PC-3 (cell line): Measurements from ENCODE around the gene DLG2. TPM values are rescaled to one million over a fixed set of nuclear protein-coding genes. Genes with fewer than 3 reads are reported as not detected.

Experiments used
- ATAC-seq: fragments of 200-7000 bp; cut with Tn5 transposase; 2 replicates; pipeline ENCODE4 v1.9.1; 2020; ENCODE audit warnings: mild to moderate bottlenecking, moderate library complexity
- BruUV-seq: library from RNA; stranded (reverse); fragments of 400-500 nt; replicated peaks from 2 replicates; lab custom pipeline; 2021; lab: Mats Ljungman, UMichigan
- CTCF ChIA-PET: fragments of 300-600 bp; sonication (Branson Sonifier 250); formaldehyde crosslinking; loops from one replicate; lab custom pipeline; 2022; ENCODE audit warnings: antibody characterized with exemption; lab: Charles Lee
- POLR2A ChIA-PET: fragments of 300-600 bp; sonication (Branson Sonifier 250); formaldehyde crosslinking; loops from one replicate; lab custom pipeline; 2022; ENCODE audit warnings: antibody characterized with exemption; ENCODE audit not compliant: unreplicated experiment; lab: Charles Lee
- DNase-seq: peaks from one replicate; pipeline ENCODE4 v3.0.0-alpha.2; 2015
- H2AFZ ChIP-seq: fragments of 300-600 bp; sonication (generic); 2 replicates; pipeline ENCODE4 v1.6.0; 2016; ENCODE audit warnings: antibody characterized with exemption, low read length
- H3F3A ChIP-seq: fragments of 300-600 bp; sonication (generic); one replicate; pipeline ENCODE4 v1.6.0; 2017; ENCODE audit warnings: antibody characterized with exemption, low read length, control low read depth, mild to moderate bottlenecking; ENCODE audit not compliant: unreplicated experiment
- H3K27ac ChIP-seq: fragments of 300-600 bp; sonication (generic); 2 replicates; pipeline ENCODE4 v1.5.1; 2016; ENCODE audit warnings: mild to moderate bottlenecking, low read length
- H3K27me3 ChIP-seq: fragments of 300-600 bp; sonication (generic); 2 replicates; pipeline ENCODE4 v1.6.1; 2016; ENCODE audit warnings: low read length, mixed read lengths
- H3K36me3 ChIP-seq: fragments of 300-600 bp; sonication (generic); 2 replicates; pipeline ENCODE4 v1.6.1; 2016; ENCODE audit warnings: low read depth, mixed run types, low read length, mixed read lengths
- H3K4me1 ChIP-seq: fragments of 300-600 bp; sonication (generic); 2 replicates; pipeline ENCODE4 v1.5.1; 2016; ENCODE audit warnings: low read length; ENCODE audit not compliant: insufficient read depth
- H3K4me2 ChIP-seq: fragments of 300-600 bp; sonication (generic); 2 replicates; pipeline ENCODE4 v1.6.0; 2016; ENCODE audit warnings: low read length
- H3K4me3 ChIP-seq: fragments of 300-600 bp; sonication (generic); 2 replicates; pipeline ENCODE4 v1.5.1; 2016; ENCODE audit warnings: mild to moderate bottlenecking, low read length, mixed read lengths
- H3K79me2 ChIP-seq: fragments of 300-600 bp; sonication (generic); 2 replicates; pipeline ENCODE4 v1.6.1; 2017; ENCODE audit warnings: low read length, mixed read lengths
- H3K9ac ChIP-seq: fragments of 300-600 bp; sonication (generic); 2 replicates; pipeline ENCODE4 v1.6.0; 2016; ENCODE audit warnings: mild to moderate bottlenecking, low read length
- H3K9me2 ChIP-seq: fragments of 300-600 bp; sonication (generic); replicated peaks from 2 replicates; pipeline ENCODE4 v1.6.1; 2016; ENCODE audit warnings: mixed run types, low read length, mixed read lengths
- H3K9me3 ChIP-seq: fragments of 300-600 bp; sonication (generic); 2 replicates; pipeline ENCODE4 v1.6.1; 2016; ENCODE audit warnings: low read length, mixed read lengths
- H4K20me1 ChIP-seq: fragments of 300-600 bp; sonication (generic); 2 replicates; pipeline ENCODE4 v1.6.1; 2016; ENCODE audit warnings: low read length, mixed read lengths
- EZH2 ChIP-seq: fragments of 300-600 bp; sonication (generic); IDR thresholded peaks from one replicate; pipeline ENCODE4 v1.6.1; 2017; ENCODE audit warnings: antibody characterized with exemption, mild to moderate bottlenecking, low read length; ENCODE audit not compliant: unreplicated experiment
- EZH2phosphoT487 ChIP-seq: fragments of 300-600 bp; sonication (generic); IDR thresholded peaks from 2 replicates; pipeline ENCODE4 v1.6.1; 2018; ENCODE audit warnings: mild to moderate bottlenecking, antibody characterized with exemption, low read length, borderline replicate concordance
- intact Hi-C: fragments of 100-400 bp; cut with micrococcal nuclease; formaldehyde crosslinking; loops from 2 replicates; pipeline ENCODE4 v1.9.0; 2023
- total RNA-seq: library from RNA; depleted of rRNA; stranded (reverse); fragments of >200 nt; gene quantifications from 2 replicates; pipeline ENCODE4 v1.2.3, GENCODE V29; 2014
- TF ChIP-seq, protein P1 (sequence below): fragments of 300-600 bp; sonication (generic); conservative IDR thresholded peaks from 2 replicates; pipeline ENCODE4 v1.5.1; 2017; ENCODE audit warnings: antibody characterized with exemption, low read depth, mild to moderate bottlenecking, low read length

DLG2 gene
- total RNA-seq, 1 experiment from 2014 or later: 0.58 TPM

DNA sequence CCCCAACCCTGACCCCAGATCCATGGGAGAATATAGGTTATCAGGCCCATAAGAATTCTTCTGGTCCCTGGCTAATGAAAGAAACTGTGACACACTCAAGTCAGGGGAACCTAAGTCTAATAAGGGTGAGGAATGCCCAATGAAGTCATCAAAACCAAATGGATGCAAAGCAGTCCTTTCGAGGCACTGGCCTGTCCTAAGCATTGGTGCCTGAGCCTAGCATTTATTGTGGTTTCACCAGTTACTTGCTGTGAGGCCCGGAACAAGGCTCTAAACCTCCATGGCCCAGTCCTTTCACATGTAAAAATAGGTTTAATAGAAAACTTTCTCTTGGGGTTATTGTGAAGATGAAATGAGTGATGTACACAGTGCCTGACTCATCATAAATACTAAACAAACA lies 712.6 kb downstream of the DLG2 start:
- DNase-seq (no peak), ATAC-seq (no peak)
- Histone ChIP-seq H3K36me3 (no peaks in the 10 kb centered on the region), H3F3A (no peaks in the 10 kb centered on the region), H3K4me1 (no peaks in the 10 kb centered on the region), H3K9ac (no peak overlapping the region), H3K79me2 (no peaks in the 10 kb centered on the region), H3K9me2 (no peaks in the 10 kb centered on the region), H3K4me2 (no peak overlapping the region), H3K27ac (no peak overlapping the region), H4K20me1 (no peaks in the 10 kb centered on the region), H3K27me3 (no peaks in the 10 kb centered on the region), H3K9me3 (no peaks in the 10 kb centered on the region), H3K4me3 (no peak overlapping the region), H2AFZ (no peak overlapping the region)
- POLR2A ChIA-PET: no interaction called here
- intact Hi-C loops: no loop called here
- TF ChIP-seq, protein P1, sequence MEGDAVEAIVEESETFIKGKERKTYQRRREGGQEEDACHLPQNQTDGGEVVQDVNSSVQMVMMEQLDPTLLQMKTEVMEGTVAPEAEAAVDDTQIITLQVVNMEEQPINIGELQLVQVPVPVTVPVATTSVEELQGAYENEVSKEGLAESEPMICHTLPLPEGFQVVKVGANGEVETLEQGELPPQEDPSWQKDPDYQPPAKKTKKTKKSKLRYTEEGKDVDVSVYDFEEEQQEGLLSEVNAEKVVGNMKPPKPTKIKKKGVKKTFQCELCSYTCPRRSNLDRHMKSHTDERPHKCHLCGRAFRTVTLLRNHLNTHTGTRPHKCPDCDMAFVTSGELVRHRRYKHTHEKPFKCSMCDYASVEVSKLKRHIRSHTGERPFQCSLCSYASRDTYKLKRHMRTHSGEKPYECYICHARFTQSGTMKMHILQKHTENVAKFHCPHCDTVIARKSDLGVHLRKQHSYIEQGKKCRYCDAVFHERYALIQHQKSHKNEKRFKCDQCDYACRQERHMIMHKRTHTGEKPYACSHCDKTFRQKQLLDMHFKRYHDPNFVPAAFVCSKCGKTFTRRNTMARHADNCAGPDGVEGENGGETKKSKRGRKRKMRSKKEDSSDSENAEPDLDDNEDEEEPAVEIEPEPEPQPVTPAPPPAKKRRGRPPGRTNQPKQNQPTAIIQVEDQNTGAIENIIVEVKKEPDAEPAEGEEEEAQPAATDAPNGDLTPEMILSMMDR: no peak
- TF ChIP-seq EZH2: no peak
- no peak for TF ChIP-seq EZH2phosphoT487
- CTCF ChIA-PET: no interaction called here
- BruUV-seq: no TSS peak

DNA sequence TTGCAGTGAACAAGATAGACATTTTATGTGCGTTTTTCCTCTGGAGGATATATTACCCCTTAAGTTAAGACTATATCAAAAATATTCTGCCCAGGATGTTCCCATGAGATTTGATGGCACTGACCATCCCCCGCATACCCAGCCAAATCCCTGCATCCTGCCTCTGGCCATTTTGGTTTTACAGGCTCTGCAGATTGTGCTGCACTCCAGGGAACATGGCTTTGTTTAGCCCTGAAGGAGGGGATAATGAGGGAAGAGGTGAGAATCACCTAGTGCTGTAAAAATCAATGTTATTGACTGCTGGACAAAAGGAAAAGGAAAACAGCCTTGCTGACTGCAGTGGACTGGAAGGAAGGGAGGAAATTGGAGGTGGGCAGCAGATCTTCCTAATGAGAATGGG lies 717.4 kb downstream of the DLG2 start:
- H3K9ac ChIP-seq: no peak overlapping the region
- intact Hi-C loops: no loop called here

DNA sequence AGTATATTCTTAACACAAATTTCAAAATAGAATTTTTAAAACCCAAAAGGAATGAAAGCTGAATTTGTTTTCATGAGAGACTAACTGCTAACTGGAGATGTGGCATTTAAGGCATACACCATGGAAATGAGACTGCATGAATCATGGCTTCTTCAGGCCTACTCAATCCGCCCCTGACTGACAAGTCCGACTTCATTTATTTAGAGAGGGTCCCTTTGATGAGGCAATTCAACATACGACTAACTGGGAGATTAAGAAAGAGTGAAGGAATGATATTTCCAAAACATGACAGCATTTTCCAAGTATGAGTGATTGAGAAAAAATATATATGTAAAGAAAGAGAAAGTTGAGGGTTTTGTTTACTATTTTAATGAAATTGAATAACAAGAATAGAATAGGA lies 720.1 kb downstream of the DLG2 start:
- H3K27ac ChIP-seq: no peak overlapping the region

More for the DNA sequence above, 717.4 kb downstream of the DLG2 start:
- Histone ChIP-seq H3K4me1 (peaks cover 12% of the 10 kb centered on the region; the same call in 1 of the 2 replicates), H3K9me2 (no peaks in the 10 kb centered on the region), H3K79me2 (no peaks in the 10 kb centered on the region), H3K27me3 (no peaks in the 10 kb centered on the region), H3K4me2 (no peak overlapping the region), H3K27ac (no peak overlapping the region), H2AFZ (no peak overlapping the region), H3K9me3 (no peaks in the 10 kb centered on the region), H3K36me3 (no peaks in the 10 kb centered on the region), H3F3A (no peaks in the 10 kb centered on the region), H4K20me1 (no peaks in the 10 kb centered on the region), H3K4me3 (no peak overlapping the region)
- CTCF ChIA-PET: no interaction called here
- DNase-seq (no peak), ATAC-seq (no peak)
- TF ChIP-seq EZH2phosphoT487: no peak
- no TSS peak for BruUV-seq
- POLR2A ChIA-PET: no interaction called here

DNA sequence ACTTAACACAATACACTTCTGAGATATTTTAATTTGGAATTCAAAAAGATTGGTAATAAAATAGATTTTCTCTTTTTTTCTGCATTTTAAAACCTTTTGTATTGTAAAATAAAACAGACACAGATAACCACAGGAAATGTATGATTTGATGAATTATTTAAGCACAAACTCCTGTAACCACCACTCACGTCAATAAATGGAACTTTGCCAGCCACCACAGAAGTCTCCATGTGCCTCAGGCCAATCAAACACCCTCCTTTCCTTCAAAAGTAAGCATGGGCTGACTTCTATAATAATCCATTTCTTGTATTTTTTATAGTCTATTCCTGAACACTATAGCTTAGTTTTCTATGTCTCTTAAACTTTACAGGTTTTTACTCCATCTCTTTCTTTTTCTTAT lies 721.7 kb downstream of the DLG2 start:
- no TSS peak for BruUV-seq
- Histone ChIP-seq H3K9ac (no peak overlapping the region), H3K4me1 (peaks cover 12% of the 10 kb centered on the region; the same call in 1 of the 2 replicates), H2AFZ (no peak overlapping the region), H3K79me2 (no peaks in the 10 kb centered on the region), H4K20me1 (no peaks in the 10 kb centered on the region), H3K9me3 (no peaks in the 10 kb centered on the region), H3K27ac (no peak overlapping the region), H3K36me3 (no peaks in the 10 kb centered on the region), H3K27me3 (no peaks in the 10 kb centered on the region), H3K4me2 (no peak overlapping the region), H3F3A (no peaks in the 10 kb centered on the region), H3K4me3 (no peak overlapping the region), H3K9me2 (no peaks in the 10 kb centered on the region)
- ATAC-seq: no peak
- POLR2A ChIA-PET: no interaction called here
- CTCF ChIA-PET: no interaction called here
- peak; percentile 67 for DNase-seq
- intact Hi-C loops: no loop called here
- no peak for TF ChIP-seq EZH2phosphoT487
- no peak for TF ChIP-seq EZH2
- TF ChIP-seq, protein P1: no peak

More for the DNA sequence above, 720.1 kb downstream of the DLG2 start:
- intact Hi-C loops: no loop called here
- DNase-seq (peak; percentile 60), ATAC-seq (peak; percentile 24; the same call in 1 of the 2 replicates)
- Histone ChIP-seq H3K9me2 (no peaks in the 10 kb centered on the region), H3F3A (no peaks in the 10 kb centered on the region), H2AFZ (no peak overlapping the region), H3K9me3 (no peaks in the 10 kb centered on the region), H3K4me3 (no peak overlapping the region), H4K20me1 (no peaks in the 10 kb centered on the region), H3K36me3 (no peaks in the 10 kb centered on the region), H3K79me2 (no peaks in the 10 kb centered on the region), H3K4me2 (no peak overlapping the region), H3K9ac (no peak overlapping the region), H3K4me1 (peaks cover 12% of the 10 kb centered on the region; the same call in 1 of the 2 replicates), H3K27me3 (no peaks in the 10 kb centered on the region)
- ChIA-PET CTCF (no interaction called here), POLR2A (no interaction called here)
- no TSS peak for BruUV-seq
- no peak for TF ChIP-seq EZH2
- no peak for TF ChIP-seq EZH2phosphoT487
